GM23338 (cell line): ENCODE data around the gene IKZF3. TPM values are rescaled to one million over a fixed set of nuclear protein-coding genes. Genes with fewer than 3 reads are reported as not detected.
"Not testable (repeated sequence)": the region's sequence is repeated elsewhere in the genome, so short reads cannot be mapped to it uniquely, and the experiment has no call there.

Experiments used
- ATAC-seq: fragments of 200-7000 bp; cut with Tn5 transposase; 3 replicates; pipeline ENCODE4 v1.9.1; 2020
- DNase-seq: peaks from one replicate; pipeline ENCODE4 v3.0.0-alpha.2; 2015; ENCODE audit warnings: low spot score
- H2AFZ ChIP-seq: fragments of 200-600 bp; sonication (generic); 2 replicates; pipeline ENCODE4 v1.8.0; 2016; ENCODE audit warnings: antibody characterized with exemption, mild to moderate bottlenecking, moderate library complexity
- H3F3A ChIP-seq: fragments of 200-600 bp; sonication (generic); replicated peaks from 2 replicates; pipeline ENCODE4 v1.8.0; 2017; ENCODE audit warnings: antibody characterized with exemption, mixed run types, low read depth
- H3K27ac ChIP-seq: fragments of 200-600 bp; sonication (generic); 2 replicates; pipeline ENCODE4 v1.6.1; 2016; ENCODE audit warnings: low read depth
- H3K27me3 ChIP-seq: fragments of 200-600 bp; sonication (generic); 2 replicates; pipeline ENCODE4 v1.8.0; 2016; ENCODE audit warnings: mild to moderate bottlenecking, mixed run types, moderate library complexity; ENCODE audit not compliant: insufficient read depth
- H3K36me3 ChIP-seq: fragments of 200-600 bp; sonication (generic); 2 replicates; pipeline ENCODE4 v1.8.0; 2016; ENCODE audit warnings: mild to moderate bottlenecking; ENCODE audit not compliant: insufficient read depth
- H3K4me1 ChIP-seq: fragments of 200-600 bp; sonication (generic); 2 replicates; pipeline ENCODE4 v1.8.0; 2016; ENCODE audit warnings: mild to moderate bottlenecking, moderate library complexity; ENCODE audit not compliant: insufficient read depth
- H3K4me2 ChIP-seq: fragments of 200-600 bp; sonication (generic); 2 replicates; pipeline ENCODE4 v1.7.1; 2017; ENCODE audit warnings: mixed run types
- H3K4me3 ChIP-seq: fragments of 200-600 bp; sonication (generic); 2 replicates; pipeline ENCODE4 v1.6.1; 2016; ENCODE audit warnings: mixed run types
- H3K79me2 ChIP-seq: fragments of 200-600 bp; sonication (generic); replicated peaks from 2 replicates; pipeline ENCODE4 v1.8.0; 2017; ENCODE audit warnings: mild to moderate bottlenecking; ENCODE audit not compliant: insufficient read depth
- H3K9me2 ChIP-seq: fragments of 200-600 bp; sonication (generic); 2 replicates; pipeline ENCODE4 v1.8.0; 2017; ENCODE audit not compliant: insufficient read depth
- H4K20me1 ChIP-seq: fragments of 200-600 bp; sonication (generic); replicated peaks from 2 replicates; pipeline ENCODE4 v1.8.0; 2017; ENCODE audit warnings: mild to moderate bottlenecking; ENCODE audit not compliant: insufficient read depth
- H3K27ac Mint-ChIP-seq: 2 replicates; pipeline ENCODE4 v1.8.0; 2020; ENCODE audit warnings: inconsistent platforms, mild to moderate bottlenecking, moderate library complexity, mixed read lengths
- H3K27me3 Mint-ChIP-seq: 3 replicates; pipeline ENCODE4 v1.8.0; 2022; ENCODE audit warnings: low read depth, mild to moderate bottlenecking, moderate library complexity, mixed read lengths, inconsistent platforms; ENCODE audit not compliant: insufficient read depth, poor library complexity
- H3K36me3 Mint-ChIP-seq: 3 replicates; pipeline ENCODE4 v1.8.0; 2021; ENCODE audit warnings: low read depth, mild to moderate bottlenecking, inconsistent platforms, moderate library complexity, mixed read lengths
- H3K4me1 Mint-ChIP-seq: 3 replicates; pipeline ENCODE4 v1.8.0; 2020; ENCODE audit warnings: mild to moderate bottlenecking, inconsistent platforms, mixed read lengths
- H3K4me3 Mint-ChIP-seq: 3 replicates; pipeline ENCODE4 v1.8.0; 2021; ENCODE audit warnings: moderate library complexity, mild to moderate bottlenecking, inconsistent platforms, mixed read lengths
- H3K9me3 Mint-ChIP-seq: 3 replicates; pipeline ENCODE4 v1.8.0; 2020; ENCODE audit warnings: moderate library complexity, mild to moderate bottlenecking, inconsistent platforms, mixed read lengths
- ETS1 ChIP-seq: IDR thresholded peaks from 2 replicates; pipeline ENCODE4 v1.6.1; 2016; ENCODE audit warnings: antibody characterized with exemption
- EZH2 ChIP-seq: fragments of 200-600 bp; sonication (generic); IDR thresholded peaks from one replicate; pipeline ENCODE4 v1.8.0; 2017; ENCODE audit warnings: antibody characterized with exemption, mild to moderate bottlenecking, low read depth; ENCODE audit not compliant: unreplicated experiment
- EZH2phosphoT487 ChIP-seq: fragments of 200-600 bp; sonication (generic); IDR thresholded peaks from one replicate; pipeline ENCODE4 v1.8.1; 2018; ENCODE audit warnings: antibody characterized with exemption; ENCODE audit not compliant: unreplicated experiment
- JUNB ChIP-seq: IDR thresholded peaks from one replicate; pipeline ENCODE4 v1.6.1; 2016; ENCODE audit warnings: antibody characterized with exemption; ENCODE audit not compliant: unreplicated experiment
- POLR2AphosphoS5 ChIP-seq: IDR thresholded peaks from 2 replicates; pipeline ENCODE4 v1.6.1; 2016; ENCODE audit warnings: antibody characterized with exemption, low read depth
- REST ChIP-seq: IDR thresholded peaks from one replicate; pipeline ENCODE4 v1.6.1; 2018; ENCODE audit warnings: antibody characterized with exemption; ENCODE audit not compliant: unreplicated experiment
- STAT1 ChIP-seq: IDR thresholded peaks from one replicate; pipeline ENCODE4 v1.6.1; 2016; ENCODE audit warnings: antibody characterized with exemption; ENCODE audit not compliant: unreplicated experiment
- ZNF114 ChIP-seq: fragments of 250-450 bp; sonication (Bioruptor Pico); IDR thresholded peaks from 2 replicates; pipeline ENCODE4 v1.5.0; 2020; ENCODE audit warnings: mild to moderate bottlenecking, moderate library complexity
- ZNF331 ChIP-seq: fragments of 250-450 bp; sonication (Bioruptor Pico); IDR thresholded peaks from 2 replicates; pipeline ENCODE4 v1.5.0; 2020; ENCODE audit warnings: low read depth, mild to moderate bottlenecking, moderate library complexity
- polyA plus RNA-seq: library from polyadenylated mRNA; unstranded; fragments of >200 nt; fragmentation: Nextera tagmentation; extraction: Ambion mirVana; gene quantifications from 2 replicates; pipeline ENCODE4 v1.2.1, GENCODE V29; 2016
- total RNA-seq: library from RNA; depleted of rRNA; stranded (reverse); fragments of >200 nt; shearing (Covaris generic); gene quantifications from 2 replicates; pipeline ENCODE4 v1.2.3, GENCODE V29; 2014

The IKZF3 gene
- total and polyA plus RNA-seq, 2 experiments from 2014 or later = 0.11 to 0.76 TPM

DNA sequence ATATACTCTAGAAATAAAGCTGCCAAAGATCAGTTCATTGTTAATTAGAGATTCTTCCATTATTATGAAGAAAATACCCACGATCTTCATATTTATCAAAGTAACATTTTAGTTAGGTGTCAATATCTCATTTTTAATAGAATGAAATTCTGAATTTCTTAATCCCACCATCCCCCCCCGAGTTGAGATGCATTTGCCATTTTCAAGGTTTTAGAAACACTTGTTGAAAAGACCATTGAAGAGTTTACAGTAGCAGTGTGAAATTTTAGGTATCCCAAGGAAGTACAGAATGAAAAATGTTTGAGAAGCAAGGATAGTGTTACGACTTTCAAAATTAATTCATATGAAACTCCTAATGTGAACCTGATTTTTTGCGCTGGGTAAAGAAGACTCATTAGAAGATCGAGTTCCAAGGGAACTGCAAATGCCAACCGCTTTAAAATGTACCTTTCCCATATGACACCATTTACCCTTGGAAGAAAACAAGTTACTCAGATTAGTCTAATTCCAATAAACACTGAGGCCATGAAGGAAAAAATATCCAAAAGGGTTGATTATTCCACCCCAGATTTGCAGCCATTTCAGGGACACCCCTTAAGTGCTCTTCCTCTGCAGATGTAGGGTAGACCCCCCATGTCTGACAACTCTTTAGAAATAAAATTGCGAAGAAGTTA is 731 bp downstream of the IKZF3 start (continued):
- TF ChIP-seq ZNF331 (CRISPR knock-in tag) = no peak
- no peak for TF ChIP-seq EZH2
- TF ChIP-seq EZH2phosphoT487 = no peak
- no peak for TF ChIP-seq ZNF114 (CRISPR knock-in tag)
- no peak for TF ChIP-seq ETS1

DNA sequence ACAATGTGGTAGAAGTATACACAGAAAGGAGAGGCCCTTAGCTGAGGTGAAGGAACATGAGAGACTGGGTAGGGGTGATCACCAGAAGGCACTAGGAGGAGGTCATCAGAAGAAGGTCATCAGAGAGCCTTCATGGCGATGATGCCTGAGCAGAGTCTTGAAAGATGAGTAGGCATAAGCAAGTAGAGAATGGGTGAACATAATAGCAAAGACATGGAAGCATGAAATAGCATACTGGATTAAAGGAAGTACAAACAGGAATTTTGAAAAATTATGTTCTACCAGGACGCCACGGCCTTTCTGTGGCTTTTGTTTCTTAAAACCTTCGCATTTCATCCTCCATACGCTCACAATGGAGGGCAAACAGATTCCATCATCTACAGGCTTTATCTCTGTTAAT is 2.9 kb downstream of the IKZF3 start:
- no peak for TF ChIP-seq REST
- TF ChIP-seq STAT1 = no peak
- no peak for TF ChIP-seq POLR2AphosphoS5
- no peak for TF ChIP-seq JUNB
- no peak for TF ChIP-seq ETS1
- ATAC-seq (no peak), DNase-seq (no peak)
- peaks cover 54% of the 10 kb centered on the region for H3K27me3 ChIP-seq
- H3K79me2 ChIP-seq = no peaks in the 10 kb centered on the region
- H3K4me3 ChIP-seq = no peak overlapping the region
- H3K36me3 ChIP-seq = no peaks in the 10 kb centered on the region
- Mint-ChIP-seq H3K4me1 (peaks cover 8% of the 10 kb centered on the region), H3K4me3 (no peak overlapping the region), H3K27ac (no peak overlapping the region), H3K9me3 (no peaks in the 10 kb centered on the region), H3K36me3 (no peaks in the 10 kb centered on the region), H3K27me3 (peaks cover 21% of the 10 kb centered on the region)
- H3K27ac ChIP-seq = no peak overlapping the region
- H3K4me1 ChIP-seq = 0 out of 2 replicates have a peak, but pooled peaks cover 6% of the 10 kb centered on the region
- 0 out of 2 replicates have a peak, but pooled peaks cover 4% of the 10 kb centered on the region for H3F3A ChIP-seq
- H3K9me2 ChIP-seq = no peaks in the 10 kb centered on the region
- no peak overlapping the region for H2AFZ ChIP-seq
- H3K4me2 ChIP-seq = no peak overlapping the region
- no peaks in the 10 kb centered on the region for H4K20me1 ChIP-seq

GRCh38 chr17:39855911-39856649 is 8.0 kb downstream of the IKZF3 start:
- not testable (repeated sequence) for ATAC-seq, H3K9me3 Mint-ChIP-seq, H3K4me3 ChIP-seq, H3K4me1 ChIP-seq, H3K27me3 ChIP-seq, DNase-seq, H3K9me2 ChIP-seq, H3K4me3 Mint-ChIP-seq, H4K20me1 ChIP-seq, H2AFZ ChIP-seq, H3K27ac ChIP-seq, H3K27ac Mint-ChIP-seq, H3K36me3 Mint-ChIP-seq, H3K79me2 ChIP-seq, H3K27me3 Mint-ChIP-seq, H3K4me1 Mint-ChIP-seq, H3F3A ChIP-seq, H3K36me3 ChIP-seq, H3K4me2 ChIP-seq
